ENCODE measurements around the gene PSG7.
"Not testable (repeated sequence)": the region's sequence is repeated elsewhere in the genome, so short reads cannot be mapped to it uniquely, and the experiment has no call there.

The PSG7 gene

GRCh38 chr19:42916931-42917330 lies 20.1 kb downstream of the PSG7 start:
- not testable (repeated sequence) for DNase-seq (ENCODE audit: low read depth in 2 of 2)

GRCh38 chr19:42913516-42913915 lies 23.5 kb downstream of the PSG7 start:
- DNase-seq (ENCODE audit: low read depth in 2 of 2), result not testable (repeated sequence)

- not testable (repeated sequence) for DNase-seq (ENCODE audit: low read depth in 2 of 2)
These were observed 24.1 kb downstream of the PSG7 start for GRCh38 chr19:42912941-42913340.

- not testable (repeated sequence) for DNase-seq (ENCODE audit: low read depth in 2 of 2)
These were observed 25.3 kb downstream of the PSG7 start for GRCh38 chr19:42911731-42912130.

GRCh38 chr19:42906162-42906561 lies 30.8 kb downstream of the PSG7 start:
- DNase-seq (ENCODE audit: low read depth in 2 of 2), result not testable (repeated sequence)

- not testable (repeated sequence) for DNase-seq (ENCODE audit: low read depth in 2 of 2)
These were observed 36.4 kb downstream of the PSG7 start for GRCh38 chr19:42900561-42900960.

GRCh38 chr19:42899674-42900073 lies 37.3 kb downstream of the PSG7 start:
- not testable (repeated sequence) for DNase-seq (ENCODE audit: low read depth in 2 of 2)

- not testable (repeated sequence) for DNase-seq (ENCODE audit: low read depth in 2 of 2)
These were observed 37.9 kb downstream of the PSG7 start for GRCh38 chr19:42899110-42899509.

- DNase-seq (ENCODE audit: low read depth in 2 of 2), result not testable (repeated sequence)
These were observed 38.4 kb downstream of the PSG7 start for GRCh38 chr19:42898656-42899055.

- not testable (repeated sequence) for DNase-seq (ENCODE audit: low read depth in 2 of 2)
These were observed 39.3 kb downstream of the PSG7 start for GRCh38 chr19:42897729-42898128.

- DNase-seq (ENCODE audit: low read depth in 2 of 2), result not testable (repeated sequence)
These were observed 46.6 kb downstream of the PSG7 start for GRCh38 chr19:42890446-42890845.

- DNase-seq (ENCODE audit: low read depth in 2 of 2), result not testable (repeated sequence)
These were observed 49.0 kb downstream of the PSG7 start for GRCh38 chr19:42887876-42888445.

GRCh38 chr19:42882730-42883129 lies 54.3 kb downstream of the PSG7 start:
- DNase-seq (ENCODE audit: low read depth in 2 of 2), result not testable (repeated sequence)

GRCh38 chr19:42882010-42882409 lies 55.0 kb downstream of the PSG7 start:
- DNase-seq (ENCODE audit: low read depth in 2 of 2), result not testable (repeated sequence)

GRCh38 chr19:42881279-42881678 lies 55.7 kb downstream of the PSG7 start:
- not testable (repeated sequence) for DNase-seq (ENCODE audit: low read depth in 2 of 2)

- not testable (repeated sequence) for DNase-seq (ENCODE audit: low read depth in 2 of 2)
These were observed 56.4 kb downstream of the PSG7 start for GRCh38 chr19:42880621-42881020.

- DNase-seq (ENCODE audit: low read depth in 2 of 2), result no peak
These were observed 57.4 kb downstream of the PSG7 start, which contains the start of gene PSG1 for GRCh38 chr19:42879613-42880012. Gene PSG1 (minus strand): TSS chr19:42879713. CDS start chr19:42879581, 132 bp downstream.

- DNase-seq (ENCODE audit: low read depth in 2 of 2), result not testable (repeated sequence)
These were observed 60.4 kb downstream of the PSG7 start for GRCh38 chr19:42876596-42876995.

- DNase-seq (ENCODE audit: low read depth in 2 of 2), result not testable (repeated sequence)
These were observed 61.1 kb downstream of the PSG7 start for GRCh38 chr19:42875881-42876280.

- not testable (repeated sequence) for DNase-seq (ENCODE audit: low read depth in 2 of 2)
These were observed 61.9 kb downstream of the PSG7 start for GRCh38 chr19:42874901-42875813.

- not testable (repeated sequence) for DNase-seq (ENCODE audit: low read depth in 2 of 2)
These were observed 62.9 kb downstream of the PSG7 start for GRCh38 chr19:42874136-42874535.

All from stimulated activated CD8-positive, alpha-beta memory T cell treated with anti-CD3 and anti-CD28 coated beads, Interleukin-7, amount 100 ng/mL, for 1 hour (primary cell).